ENCODE data around the gene ZBTB4. TPM values are rescaled to one million over a fixed set of nuclear protein-coding genes. Genes with fewer than 3 reads are reported as not detected.
A peak's percentile ranks its signal among the peaks of the same experiment; 100 is the strongest.
"Not testable (repeated sequence)": the region's sequence is repeated elsewhere in the genome, so short reads cannot be mapped to it uniquely, and the experiment has no call there.

ZBTB4 gene
- total and polyA plus RNA-seq, 4 donors = 20.0 to 81.9 (median 51.5) TPM

DNA sequence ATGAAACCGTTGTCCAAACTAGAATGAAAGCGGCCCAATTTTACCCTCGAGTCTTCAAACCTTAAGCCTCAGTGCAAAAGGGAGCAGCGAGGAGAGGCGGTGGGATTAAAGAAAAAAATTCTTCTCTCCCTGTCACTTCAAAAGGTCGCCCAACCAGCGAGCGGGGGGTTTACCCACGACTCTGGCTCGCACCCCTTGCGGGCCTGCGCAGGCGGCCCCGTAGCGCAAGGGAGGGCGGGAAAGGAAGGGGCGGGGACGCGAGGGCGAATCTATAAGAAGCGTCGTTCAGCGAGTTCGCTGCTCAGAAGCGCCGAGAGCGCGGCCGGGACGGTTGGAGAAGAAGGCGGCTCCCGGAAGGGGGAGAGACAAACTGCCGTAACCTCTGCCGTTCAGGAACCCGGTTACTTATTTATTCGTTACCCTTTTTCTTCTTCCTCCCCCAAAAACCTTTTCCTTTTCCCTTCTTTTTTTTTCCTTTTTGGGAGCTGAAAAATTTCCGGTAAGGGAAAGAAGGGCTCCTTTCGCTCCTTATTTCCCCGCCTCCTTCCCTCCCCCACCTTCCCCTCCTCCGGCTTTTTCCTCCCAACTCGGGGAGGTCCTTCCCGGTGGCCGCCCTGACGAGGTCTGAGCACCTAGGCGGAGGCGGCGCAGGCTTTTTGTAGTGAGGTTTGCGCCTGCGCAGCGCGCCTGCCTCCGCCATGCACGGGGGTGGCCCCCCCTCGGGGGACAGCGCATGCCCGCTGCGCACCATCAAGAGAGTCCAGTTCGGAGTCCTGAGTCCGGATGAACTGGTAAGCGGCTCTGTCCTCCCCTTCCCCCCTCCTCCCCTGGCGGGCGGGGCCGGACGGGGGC, 4.9 kb upstream of the ZBTB4 start, which contains the start of gene POLR2A:
Gene POLR2A (plus strand): TSS at position 300 of the 852 bp plus-strand sequence.
- Histone ChIP-seq H3K27ac (ENCODE audit: low read depth in 1 of 2, low read length in 2 of 2) (peak within 1 kb of the TSS; percentile 94 to 98), H3K9me3 (ENCODE audit: control insufficient read depth, low read length) (no peaks in the 10 kb centered on the region), H3K36me3 (ENCODE audit: control insufficient read depth in 1 of 2, insufficient read depth in 2 of 2, low read length in 1 of 2) (no peaks in the 10 kb centered on the region), H3K4me1 (ENCODE audit: control insufficient read depth in 1 of 2, insufficient read depth in 2 of 2, low read length in 2 of 2) (peaks cover 0 to 4% of the 10 kb centered on the region in 2 donors), H3K4me3 (ENCODE audit: low read length in 2 of 2) (peak within 1 kb of the TSS; percentile 56 to 91), H3K27me3 (ENCODE audit: control insufficient read depth in 1 of 2, insufficient read depth in 2 of 2, low read length in 1 of 2) (peaks cover 0 to 1% of the 10 kb centered on the region in 2 donors)
- ATAC-seq (ENCODE audit: low FRiP score) (peak; percentile 93), DNase-seq (peak; percentile 99)
- intact Hi-C loops (cut with DNase I) = loop anchor here (1.0 to 2.0 kb wide), 2 partner anchors 49 kb away; partner anchors contain the start of gene TMEM102 (in 2 of the 2)
- WGBS, 2 donors = 0% methylated on average over 61 to 64 of the region's 64 CpGs

DNA sequence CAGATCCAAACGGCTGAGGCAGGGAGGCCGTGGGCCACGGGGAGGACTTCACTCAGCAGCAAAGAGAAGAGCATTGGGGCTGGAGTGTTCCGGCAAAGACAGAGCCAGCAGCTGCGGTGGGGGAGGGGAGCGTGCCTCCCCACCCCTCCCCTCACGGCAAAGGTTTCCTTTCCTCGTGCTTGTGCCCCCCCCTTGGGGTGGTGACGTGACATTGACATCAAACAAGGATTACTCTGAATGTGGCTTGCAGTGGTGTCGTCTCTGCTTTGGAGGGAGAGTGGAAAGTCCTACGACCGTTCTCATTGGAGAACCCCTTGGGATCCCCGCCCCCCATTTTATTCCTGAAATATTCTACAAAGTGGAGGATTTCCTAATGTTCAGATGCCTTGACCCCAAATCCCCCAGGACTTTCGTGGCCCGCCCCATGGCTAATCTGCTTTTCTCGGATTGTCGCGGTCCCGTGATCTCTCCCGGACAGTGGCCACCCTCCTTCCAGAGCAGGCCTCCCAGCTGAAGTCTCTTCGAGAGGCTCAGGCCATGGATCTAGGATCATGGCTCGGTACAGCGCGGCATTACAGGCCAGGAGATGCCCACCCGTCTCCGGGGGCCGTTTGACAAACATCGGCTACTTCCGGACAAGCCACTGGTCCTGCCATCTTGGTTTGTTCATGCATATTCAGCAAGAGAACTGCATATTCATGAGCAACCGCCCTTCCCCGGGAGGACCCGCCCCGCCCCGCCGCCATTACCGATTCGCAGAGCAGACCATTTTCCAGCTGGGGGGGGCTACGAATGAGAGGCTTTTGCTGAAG, 4.0 kb upstream of the ZBTB4 start:
- WGBS, 2 donors = 0% methylated on average over 36 to 38 of the region's 38 CpGs
- peaks cover 0 to 4% of the 10 kb centered on the region in 2 donors for H3K4me1 ChIP-seq (ENCODE audit: control insufficient read depth in 1 of 2, insufficient read depth in 2 of 2, low read length in 2 of 2)
- intact Hi-C loops (cut with DNase I) = loop anchor here (1.0 to 2.0 kb wide), 2 partner anchors 48 to 49 kb away; partner anchors contain the start of gene TMEM102 (in 2 of the 2)

DNA sequence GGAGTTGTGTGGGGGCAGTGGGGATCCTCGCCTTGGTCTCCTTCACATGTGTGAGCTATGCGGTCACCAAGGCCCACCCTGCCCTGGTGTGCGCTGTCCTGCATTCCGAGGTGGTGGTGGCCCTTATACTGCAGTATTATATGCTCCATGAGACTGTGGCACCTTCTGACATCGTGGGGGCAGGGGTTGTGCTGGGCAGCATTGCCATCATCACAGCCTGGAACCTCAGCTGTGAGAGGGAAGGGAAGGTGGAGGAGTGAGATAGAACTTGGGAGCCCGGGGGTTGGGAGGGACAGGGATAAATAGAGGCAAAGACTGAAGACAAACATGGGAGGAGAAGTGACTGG, 3.3 kb upstream of the ZBTB4 start:
- H3K9me3 ChIP-seq (ENCODE audit: control insufficient read depth, low read length); intact Hi-C loops (cut with DNase I); H3K36me3 ChIP-seq (ENCODE audit: control insufficient read depth in 1 of 2, insufficient read depth in 2 of 2, low read length in 1 of 2); H3K4me3 ChIP-seq (ENCODE audit: low read length in 2 of 2); H3K4me1 ChIP-seq (ENCODE audit: control insufficient read depth in 1 of 2, insufficient read depth in 2 of 2, low read length in 2 of 2); ATAC-seq (ENCODE audit: low FRiP score); DNase-seq; H3K27me3 ChIP-seq (ENCODE audit: control insufficient read depth in 1 of 2, insufficient read depth in 2 of 2, low read length in 1 of 2); H3K27ac ChIP-seq (ENCODE audit: low read depth in 1 of 2, low read length in 2 of 2): not testable (repeated sequence)
- 65 to 72% methylated on average over 6 of the region's 6 CpGs for WGBS, 2 donors

More for the DNA sequence above, 4.0 kb upstream of the ZBTB4 start:
- Histone ChIP-seq H3K9me3 (ENCODE audit: control insufficient read depth, low read length) (no peaks in the 10 kb centered on the region), H3K27me3 (ENCODE audit: control insufficient read depth in 1 of 2, insufficient read depth in 2 of 2, low read length in 1 of 2) (peaks cover 0 to 1% of the 10 kb centered on the region in 2 donors), H3K4me3 (ENCODE audit: low read length in 2 of 2) (peak overlapping the region; percentile 56 to 91), H3K36me3 (ENCODE audit: control insufficient read depth in 1 of 2, insufficient read depth in 2 of 2, low read length in 1 of 2) (no peaks in the 10 kb centered on the region), H3K27ac (ENCODE audit: low read depth in 1 of 2, low read length in 2 of 2) (peak overlapping the region; percentile 94 to 98)
- DNase-seq = peak; percentile 98
- peak; percentile 86 for ATAC-seq (ENCODE audit: low FRiP score)

DNA sequence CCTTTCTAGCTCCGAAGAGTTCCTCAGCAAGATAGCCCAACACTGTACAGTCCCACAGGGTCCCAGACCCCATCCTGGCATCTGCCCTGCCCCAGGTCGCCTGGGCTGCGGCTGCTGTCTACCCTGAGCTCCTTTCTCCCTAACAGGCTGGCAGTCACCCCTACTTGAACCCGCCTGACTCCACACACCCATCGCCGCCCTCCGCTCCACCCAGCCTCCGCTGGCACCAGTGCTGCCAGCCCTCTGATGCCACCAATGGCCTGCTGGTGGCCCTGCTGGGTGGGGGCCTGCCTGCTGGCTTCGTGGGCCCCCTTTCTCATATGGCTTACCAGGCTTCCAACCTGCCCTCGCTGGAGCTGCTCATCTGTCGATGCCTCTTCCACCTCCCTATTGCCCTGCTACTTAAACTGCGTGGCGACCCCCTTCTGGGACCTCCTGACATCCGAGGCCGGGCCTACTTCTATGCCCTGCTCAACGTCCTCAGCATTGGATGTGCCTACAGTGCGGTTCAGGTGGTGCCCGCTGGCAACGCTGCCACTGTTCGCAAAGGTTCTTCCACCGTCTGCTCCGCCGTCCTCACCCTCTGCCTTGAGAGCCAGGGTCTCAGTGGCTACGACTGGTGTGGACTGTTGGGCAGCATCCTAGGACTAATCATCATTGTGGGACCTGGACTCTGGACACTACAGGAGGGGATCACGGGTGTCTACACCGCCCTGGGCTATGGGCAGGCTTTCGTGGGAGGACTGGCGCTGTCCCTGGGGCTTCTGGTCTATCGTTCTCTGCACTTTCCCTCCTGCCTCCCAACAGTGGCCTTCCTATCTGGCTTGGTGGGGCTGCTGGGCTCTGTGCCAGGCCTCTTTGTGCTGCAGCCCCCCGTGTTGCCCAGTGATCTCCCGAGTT, 2.7 kb upstream of the ZBTB4 start:
- H3K4me1 ChIP-seq (ENCODE audit: control insufficient read depth in 1 of 2, insufficient read depth in 2 of 2, low read length in 2 of 2); H3K27me3 ChIP-seq (ENCODE audit: control insufficient read depth in 1 of 2, insufficient read depth in 2 of 2, low read length in 1 of 2); DNase-seq; H3K9me3 ChIP-seq (ENCODE audit: control insufficient read depth, low read length); ATAC-seq (ENCODE audit: low FRiP score); intact Hi-C loops (cut with DNase I); H3K4me3 ChIP-seq (ENCODE audit: low read length in 2 of 2); H3K36me3 ChIP-seq (ENCODE audit: control insufficient read depth in 1 of 2, insufficient read depth in 2 of 2, low read length in 1 of 2); H3K27ac ChIP-seq (ENCODE audit: low read depth in 1 of 2, low read length in 2 of 2): not testable (repeated sequence)
- WGBS, 2 donors = 85 to 88% methylated on average over 29 to 31 of the region's 31 CpGs

DNA sequence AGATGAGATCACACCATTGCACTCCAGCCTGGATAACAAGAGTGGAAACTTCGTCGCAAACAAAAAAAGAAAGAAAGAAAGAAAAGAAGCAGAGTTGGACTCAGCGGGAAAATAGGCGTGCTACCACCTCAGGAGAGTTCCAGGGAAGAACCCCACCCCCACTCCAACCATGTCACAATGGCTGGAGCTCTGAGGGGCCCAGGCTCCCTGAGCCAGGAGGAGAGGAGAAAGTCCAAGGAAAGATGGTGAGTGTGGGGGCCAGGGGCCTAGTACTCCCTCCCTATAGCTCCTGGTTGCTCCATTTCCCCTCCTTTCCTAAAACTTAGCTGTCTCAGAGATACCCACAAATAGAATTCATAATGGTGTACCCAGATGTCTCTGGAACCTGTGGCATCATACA, 1.8 kb upstream of the ZBTB4 start, which contains the start of gene SLC35G6:
Gene SLC35G6 (plus strand): TSS at position 172 of the 400 bp plus-strand sequence. CDS start 71 bp downstream, at position 243.
- H3K27ac ChIP-seq (ENCODE audit: low read depth in 1 of 2, low read length in 2 of 2) = peak within 1 kb of the TSS; percentile 78 to 89
- ATAC-seq (ENCODE audit: low FRiP score); intact Hi-C loops (cut with DNase I); H3K36me3 ChIP-seq (ENCODE audit: control insufficient read depth in 1 of 2, insufficient read depth in 2 of 2, low read length in 1 of 2); H3K4me3 ChIP-seq (ENCODE audit: low read length in 2 of 2); DNase-seq; H3K27me3 ChIP-seq (ENCODE audit: control insufficient read depth in 1 of 2, insufficient read depth in 2 of 2, low read length in 1 of 2); H3K4me1 ChIP-seq (ENCODE audit: control insufficient read depth in 1 of 2, insufficient read depth in 2 of 2, low read length in 2 of 2); H3K9me3 ChIP-seq (ENCODE audit: control insufficient read depth, low read length): not testable (repeated sequence)
- WGBS, 2 donors = 92 to 95% methylated on average over 4 of the region's 4 CpGs

DNA sequence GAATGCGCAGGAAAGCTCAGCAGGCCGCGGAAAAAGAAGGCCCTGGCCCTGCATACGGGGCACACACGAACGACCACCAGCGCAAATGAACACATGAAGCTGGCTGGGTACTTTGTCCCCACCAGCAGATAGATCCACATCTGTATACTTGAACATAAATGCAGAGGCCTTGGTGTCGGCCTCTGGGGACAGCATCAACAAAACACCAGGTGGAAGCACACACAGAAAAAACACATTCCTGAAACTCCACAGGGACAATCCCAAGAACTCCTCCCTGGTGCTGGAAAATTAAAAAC, 606 bp upstream of the ZBTB4 start:
- WGBS, 2 donors = 1 to 3% methylated on average over 8 of the region's 8 CpGs
- no peaks in the 10 kb centered on the region for H3K9me3 ChIP-seq (ENCODE audit: control insufficient read depth, low read length)
- DNase-seq (no peak), ATAC-seq (ENCODE audit: low FRiP score) (no peak)
- H3K4me1 ChIP-seq (ENCODE audit: control insufficient read depth in 1 of 2, insufficient read depth in 2 of 2, low read length in 2 of 2) = no peaks in the 10 kb centered on the region
- H3K36me3 ChIP-seq (ENCODE audit: control insufficient read depth in 1 of 2, insufficient read depth in 2 of 2, low read length in 1 of 2) = no peaks in the 10 kb centered on the region
- intact Hi-C loops (cut with DNase I) = no loop called here
- peak overlapping the region in 1 of 2 donors; percentile 93 for H3K4me3 ChIP-seq (ENCODE audit: low read length in 2 of 2)
- peaks cover 0 to 1% of the 10 kb centered on the region in 2 donors for H3K27me3 ChIP-seq (ENCODE audit: control insufficient read depth in 1 of 2, insufficient read depth in 2 of 2, low read length in 1 of 2)
- H3K27ac ChIP-seq (ENCODE audit: low read depth in 1 of 2, low read length in 2 of 2) = peak overlapping the region; percentile 78 to 89

DNA sequence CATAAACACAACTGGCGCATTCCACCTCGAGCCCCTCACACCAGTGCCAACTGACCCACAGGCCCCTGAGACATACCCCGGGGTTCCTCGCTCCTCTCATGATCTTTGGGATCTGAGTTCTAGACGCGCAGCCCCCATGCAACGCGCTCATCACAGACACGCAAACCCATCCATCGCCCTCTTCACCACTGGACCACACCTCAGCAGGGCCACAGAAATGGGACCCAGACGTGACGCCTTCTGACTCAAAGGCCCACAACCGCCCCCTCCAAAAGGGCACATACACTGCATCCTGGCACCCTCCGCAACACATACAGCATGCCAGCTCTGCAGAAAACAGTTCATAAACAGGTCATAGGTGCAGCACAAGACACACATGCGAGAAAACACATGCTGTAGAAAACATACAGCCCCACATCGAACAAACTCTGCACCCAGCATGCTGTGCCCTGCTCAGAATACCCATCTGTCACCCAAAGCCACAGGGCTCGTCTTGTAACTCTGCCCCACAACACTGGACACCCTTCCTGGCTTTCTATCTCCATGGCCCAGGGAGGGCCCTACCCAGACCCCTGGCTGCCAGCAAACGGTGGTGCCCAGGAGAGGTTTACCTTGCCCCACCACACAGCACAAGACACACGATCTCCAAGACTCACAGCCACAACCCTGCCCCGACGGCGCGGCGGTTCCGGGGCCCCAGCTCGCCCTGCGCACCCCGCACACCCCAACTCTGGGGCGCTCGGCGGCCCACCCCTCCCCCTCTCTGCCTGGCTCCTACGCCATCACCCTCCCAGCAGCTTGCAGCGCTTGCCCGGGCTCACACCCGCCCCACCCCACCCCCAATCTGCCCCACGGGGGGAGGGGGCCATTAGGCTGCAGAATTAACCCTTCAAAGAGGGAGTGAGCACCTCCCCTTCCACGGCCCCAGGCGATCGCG, 887 bp downstream of the ZBTB4 start:
- peak overlapping the region; percentile 82 to 98 for H3K27ac ChIP-seq (ENCODE audit: low read depth in 1 of 2, low read length in 2 of 2)
- H3K4me3 ChIP-seq (ENCODE audit: low read length in 2 of 2) = peak overlapping the region; percentile 91 to 93
- no peaks in the 10 kb centered on the region for H3K36me3 ChIP-seq (ENCODE audit: control insufficient read depth in 1 of 2, insufficient read depth in 2 of 2, low read length in 1 of 2)
- H3K9me3 ChIP-seq (ENCODE audit: control insufficient read depth, low read length) = no peaks in the 10 kb centered on the region
- no peaks in the 10 kb centered on the region for H3K4me1 ChIP-seq (ENCODE audit: control insufficient read depth in 1 of 2, insufficient read depth in 2 of 2, low read length in 2 of 2)
- WGBS, 2 donors = 6 to 7% methylated on average over 37 to 40 of the region's 40 CpGs
- ATAC-seq (ENCODE audit: low FRiP score) (peak; percentile 44), DNase-seq (peak; percentile 77 to 82)
- no peaks in the 10 kb centered on the region for H3K27me3 ChIP-seq (ENCODE audit: control insufficient read depth in 1 of 2, insufficient read depth in 2 of 2, low read length in 1 of 2)
- intact Hi-C loops (cut with DNase I) = loop anchor here in 1 of 2 donors (10.0 kb wide), 1 partner anchor 124 kb away; the partner anchor contains the start of genes KCTD11 and TMEM95

Data from aorta (tissue), 5 donors.